ENCODE data around the gene AOAH. TPM values are rescaled to one million over a fixed set of nuclear protein-coding genes. Genes with fewer than 3 reads are reported as not detected.
"Not testable (repeated sequence)": the region's sequence is repeated elsewhere in the genome, so short reads cannot be mapped to it uniquely, and the experiment has no call there.

The AOAH gene
- total RNA-seq, 4 donors from 2014 or later: 0.69 to 3.2 (median 2.2) TPM

GRCh38 chr7:36650766-36651312, 73.5 kb downstream of the AOAH start:
- WGBS, 2 donors: 80 to 93% methylated on average over 7 of the region's 7 CpGs

GRCh38 chr7:36650320-36650719, 74.0 kb downstream of the AOAH start:
- 90 to 92% methylated on average over 4 of the region's 4 CpGs for WGBS, 2 donors
- no peak for DNase-seq (ENCODE audit: low spot score in 2 of 2)
- intact Hi-C loops (cut with DNase I; ENCODE audit: low total_unique reads): no loop called here
- H3K4me3 ChIP-seq (ENCODE audit: low read depth, poor library complexity, severe bottlenecking): no peak overlapping the region
- TF ChIP-seq POLR2A (IDR thresholded peaks at IDR 0.05) (no peak), CTCF (IDR thresholded peaks at IDR 0.05) (no peak)

More at GRCh38 chr7:36650766-36651312, 73.5 kb downstream of the AOAH start:
- TF ChIP-seq CTCF (IDR thresholded peaks at IDR 0.05) (no peak), POLR2A (IDR thresholded peaks at IDR 0.05) (no peak)
- H3K4me3 ChIP-seq (ENCODE audit: low read depth, poor library complexity, severe bottlenecking): no peak overlapping the region
- DNase-seq (ENCODE audit: low spot score in 2 of 2): no peak
- intact Hi-C loops (cut with DNase I; ENCODE audit: low total_unique reads): no loop called here

- 96 to 99% methylated on average over 6 of the region's 6 CpGs for WGBS, 2 donors
Observed at GRCh38 chr7:36649319-36649718, 75.0 kb downstream of the AOAH start.

GRCh38 chr7:36648441-36648840, 75.9 kb downstream of the AOAH start:
- TF ChIP-seq POLR2A (IDR thresholded peaks at IDR 0.05): no peak
- no peak for TF ChIP-seq CTCF (IDR thresholded peaks at IDR 0.05)
- no peak overlapping the region for H3K4me3 ChIP-seq (ENCODE audit: low read depth, poor library complexity, severe bottlenecking)
- DNase-seq (ENCODE audit: low spot score in 2 of 2): no peak
- intact Hi-C loops (cut with DNase I; ENCODE audit: low total_unique reads): no loop called here

More at GRCh38 chr7:36649319-36649718, 75.0 kb downstream of the AOAH start:
- intact Hi-C loops (cut with DNase I; ENCODE audit: low total_unique reads); H3K4me3 ChIP-seq (ENCODE audit: low read depth, poor library complexity, severe bottlenecking); DNase-seq (ENCODE audit: low spot score in 2 of 2): not testable (repeated sequence)

GRCh38 chr7:36644625-36645422, 79.5 kb downstream of the AOAH start:
- intact Hi-C loops (cut with DNase I; ENCODE audit: low total_unique reads): no loop called here
- H3K4me3 ChIP-seq (ENCODE audit: low read depth, poor library complexity, severe bottlenecking): no peak overlapping the region
- DNase-seq (ENCODE audit: low spot score in 2 of 2): peak in 1 of 2 donors; percentile 51
- no peak for TF ChIP-seq CTCF (IDR thresholded peaks at IDR 0.05)
- TF ChIP-seq POLR2A (IDR thresholded peaks at IDR 0.05): no peak
- WGBS, 2 donors: 57 to 65% methylated on average over 4 of the region's 4 CpGs

- TF ChIP-seq POLR2A (IDR thresholded peaks at IDR 0.05): no peak
- no peak for TF ChIP-seq CTCF (IDR thresholded peaks at IDR 0.05)
- no peak for DNase-seq (ENCODE audit: low spot score in 2 of 2)
- no peak overlapping the region for H3K4me3 ChIP-seq (ENCODE audit: low read depth, poor library complexity, severe bottlenecking)
- intact Hi-C loops (cut with DNase I; ENCODE audit: low total_unique reads): no loop called here
- WGBS, 2 donors: 92 to 93% methylated on average over 4 of the region's 4 CpGs
Observed at GRCh38 chr7:36642414-36642813, 81.9 kb downstream of the AOAH start.
